GM21723 (cell line): ENCODE data around the gene BATF2.
A peak's percentile ranks its signal among the peaks of the same experiment; 100 is the strongest.
"Not testable (repeated sequence)": the region's sequence is repeated elsewhere in the genome, so short reads cannot be mapped to it uniquely, and the experiment has no call there.

ENCODE experiments used
- ATAC-seq: cut with Tn5 transposase; IDR thresholded peaks from one replicate; pipeline ENCODE4 v1.9.1; 2021; ENCODE audit warnings: mild to moderate bottlenecking, moderate library complexity; ENCODE audit not compliant: unreplicated experiment

Gene BATF2

DNA sequence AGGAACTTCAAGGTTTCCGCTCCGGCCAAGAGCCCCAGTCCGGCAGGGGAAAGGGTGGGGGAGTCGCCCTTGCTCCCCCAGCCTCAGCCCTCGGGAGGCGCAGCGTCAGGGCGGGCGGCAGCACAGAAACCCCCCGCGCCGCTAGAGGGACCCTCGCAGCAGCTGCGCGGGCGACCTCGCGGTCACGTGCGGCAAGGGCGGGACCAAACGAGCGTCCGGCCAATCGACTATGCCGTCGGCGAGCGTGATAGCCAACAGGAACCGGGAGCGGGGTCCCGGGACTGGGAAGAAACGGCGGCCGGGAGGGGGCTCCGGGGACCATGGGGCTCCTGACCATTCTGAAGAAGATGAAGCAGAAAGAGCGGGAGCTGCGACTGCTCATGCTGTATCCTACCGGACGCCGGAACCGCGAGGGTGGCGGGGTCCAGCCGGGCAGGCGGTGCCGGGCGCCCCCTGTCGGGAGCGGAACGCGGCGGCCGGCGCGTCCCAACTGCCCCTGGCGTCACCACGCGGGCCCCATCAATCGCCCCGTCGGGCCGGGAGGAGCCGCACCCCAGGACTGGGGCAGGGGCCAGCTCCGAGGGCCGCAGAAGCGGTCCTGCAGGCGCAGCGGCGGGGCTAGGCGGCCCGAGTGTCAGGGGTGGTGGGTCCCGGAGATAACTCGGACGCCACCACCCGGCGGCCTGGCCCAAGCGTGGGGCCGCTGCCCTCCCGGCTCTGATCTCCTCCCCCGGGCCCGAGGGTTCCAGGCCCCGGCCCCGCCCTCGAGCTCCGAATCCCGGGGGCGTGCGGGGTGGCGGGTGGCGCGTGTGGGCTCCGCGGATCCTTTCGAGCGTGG is 17.3 kb upstream of the BATF2 start, which contains the start of gene ARL2:
Gene ARL2 (plus strand): TSS at position 273 of the 838 bp plus-strand sequence. CDS start 48 bp downstream, at position 321.
- peak; percentile 64 for ATAC-seq

DNA sequence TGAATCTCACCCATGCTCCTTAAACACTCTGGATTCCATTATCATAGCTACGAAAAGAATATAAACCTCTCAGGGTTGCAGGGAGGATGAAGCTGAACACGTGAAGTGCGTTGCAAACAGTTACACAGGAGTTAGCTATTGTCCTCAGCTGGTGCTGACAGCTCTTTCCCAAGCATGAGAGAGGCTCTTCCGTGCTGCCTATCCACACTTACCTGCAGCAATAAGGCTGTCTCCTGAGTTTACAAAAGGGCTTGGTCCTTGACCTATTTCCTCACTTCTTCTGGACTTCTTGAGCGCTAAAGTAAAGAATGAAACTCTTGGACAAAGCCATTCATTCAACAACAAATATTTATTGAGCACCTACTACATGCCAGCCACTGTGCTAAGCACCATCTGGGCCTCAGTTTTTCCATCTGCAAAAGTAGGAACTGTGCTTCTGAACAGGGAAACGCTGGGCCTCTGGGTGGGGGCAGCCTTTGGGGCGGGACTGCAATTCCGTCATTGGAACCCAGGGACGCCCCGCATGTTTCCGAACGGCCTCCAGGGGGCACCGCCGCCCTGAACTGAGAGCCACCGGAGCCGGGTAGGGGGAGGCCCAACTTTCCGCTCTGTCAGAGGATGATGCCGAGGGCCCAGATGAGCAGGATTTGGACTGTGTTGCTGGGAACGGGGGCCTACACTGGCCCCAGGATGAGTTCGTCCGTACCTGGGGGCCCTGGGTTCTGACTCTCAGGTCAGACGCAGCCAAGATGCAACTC is 16.5 kb upstream of the BATF2 start:
- ATAC-seq, result peak; percentile 76

GRCh38 chr11:65008873-65009272 is 12.1 kb upstream of the BATF2 start:
- no peak for ATAC-seq

DNA sequence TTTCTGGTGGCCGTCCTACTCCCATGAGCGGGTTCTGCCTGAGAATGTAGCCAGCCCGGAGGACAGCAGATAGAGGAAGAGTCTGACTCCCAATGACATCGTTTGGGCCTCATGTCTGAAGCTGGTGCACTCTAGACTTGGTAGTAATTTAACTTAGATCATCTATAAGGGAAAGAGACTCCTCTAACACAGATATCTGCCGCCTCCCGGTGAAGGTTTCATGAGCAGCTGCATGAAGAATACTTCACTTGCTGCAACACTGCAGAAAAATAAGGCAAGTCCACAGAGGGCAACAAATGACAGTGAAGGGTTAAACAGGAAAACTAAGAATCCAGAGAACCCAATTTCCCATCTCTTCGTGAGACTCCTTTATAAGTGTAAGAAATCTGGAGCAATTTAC is 11.2 kb upstream of the BATF2 start:
- ATAC-seq, result no peak

DNA sequence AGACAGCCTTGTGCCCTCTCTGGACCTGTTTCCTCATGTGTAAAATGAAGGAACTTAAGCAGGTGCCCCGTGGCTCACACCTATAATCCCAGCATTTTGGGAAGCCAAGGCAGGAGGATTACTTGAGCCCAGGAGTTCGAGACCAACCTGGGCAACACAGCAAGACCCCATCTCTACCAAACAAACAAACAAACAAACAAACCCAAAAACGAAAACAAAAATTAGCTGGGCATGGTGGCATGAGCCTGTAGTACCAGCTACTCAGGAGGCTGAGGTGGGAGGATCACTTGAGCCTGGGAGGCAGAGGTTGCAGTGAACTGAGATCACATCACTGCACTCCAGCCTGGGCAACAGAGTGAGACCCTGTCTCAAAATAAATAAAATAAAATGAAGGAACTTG is 7.2 kb upstream of the BATF2 start:
- ATAC-seq, result not testable (repeated sequence)

DNA sequence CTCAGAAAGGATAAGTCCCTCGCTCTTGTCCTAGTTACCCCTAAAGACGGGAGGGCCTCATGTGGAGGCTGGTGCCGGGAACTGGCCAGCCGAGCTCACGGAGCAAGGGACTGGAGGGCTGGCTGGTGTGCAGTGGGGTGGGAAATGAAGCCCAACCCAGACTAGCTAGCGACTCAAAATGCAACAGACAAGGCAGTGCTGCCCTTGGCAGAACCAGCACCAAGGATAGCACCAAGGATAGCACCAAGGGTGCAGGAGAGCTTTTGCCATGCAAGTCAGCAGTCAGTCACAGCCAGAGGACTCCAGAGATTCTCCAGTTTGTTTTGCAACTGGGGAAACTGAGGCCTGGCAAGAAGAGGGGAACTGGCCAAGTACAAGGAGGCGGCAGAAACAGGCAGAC is 6.5 kb upstream of the BATF2 start:
- no peak for ATAC-seq

- ATAC-seq, result no peak
Measured at GRCh38 chr11:65002706-65003105, 5.9 kb upstream of the BATF2 start.

- no peak for ATAC-seq
Measured at GRCh38 chr11:64999478-64999877, 2.7 kb upstream of the BATF2 start.

GRCh38 chr11:64998690-64999431 is 2.1 kb upstream of the BATF2 start:
- no peak for ATAC-seq

GRCh38 chr11:64998141-64998540 is 1.4 kb upstream of the BATF2 start:
- no peak for ATAC-seq

- ATAC-seq, result no peak
Measured at GRCh38 chr11:64996327-64996709, 453 bp downstream of the BATF2 start.

GRCh38 chr11:64994318-64994717 is 2.5 kb downstream of the BATF2 start:
- ATAC-seq, result no peak

DNA sequence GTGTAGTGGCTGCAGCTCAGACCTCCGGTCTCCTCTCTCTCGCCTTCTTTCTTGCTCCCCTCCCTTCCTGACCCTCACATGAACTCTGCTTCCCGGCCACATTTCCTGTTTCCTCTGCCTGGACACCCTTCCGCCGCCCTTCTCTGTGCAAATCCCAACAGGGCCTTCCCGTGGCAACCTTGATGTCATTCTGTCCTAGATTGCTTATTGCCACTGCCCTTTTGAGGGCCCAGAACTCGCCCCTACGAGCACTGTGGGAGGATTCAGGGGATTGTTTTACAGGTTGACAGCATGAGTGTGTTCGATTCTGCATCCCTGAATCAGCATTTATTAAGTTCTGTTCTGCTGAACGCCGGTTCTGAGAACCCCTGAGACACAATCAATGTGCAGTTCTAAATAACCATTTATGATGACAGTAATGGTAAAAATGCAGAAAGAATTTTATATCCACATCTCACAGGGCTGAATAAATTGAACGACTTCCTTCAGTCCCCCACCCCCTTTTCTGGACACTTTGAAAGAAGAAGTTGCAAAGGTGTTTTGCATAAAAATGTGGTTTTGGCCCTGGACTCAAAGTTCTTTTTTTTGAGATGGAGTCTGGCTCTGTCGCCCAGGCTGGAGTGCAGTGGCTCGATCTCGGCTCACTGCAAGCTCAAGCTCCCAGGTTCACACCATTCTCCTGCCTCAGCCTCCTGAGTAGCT is 6.4 kb downstream of the BATF2 start:
- no peak for ATAC-seq

DNA sequence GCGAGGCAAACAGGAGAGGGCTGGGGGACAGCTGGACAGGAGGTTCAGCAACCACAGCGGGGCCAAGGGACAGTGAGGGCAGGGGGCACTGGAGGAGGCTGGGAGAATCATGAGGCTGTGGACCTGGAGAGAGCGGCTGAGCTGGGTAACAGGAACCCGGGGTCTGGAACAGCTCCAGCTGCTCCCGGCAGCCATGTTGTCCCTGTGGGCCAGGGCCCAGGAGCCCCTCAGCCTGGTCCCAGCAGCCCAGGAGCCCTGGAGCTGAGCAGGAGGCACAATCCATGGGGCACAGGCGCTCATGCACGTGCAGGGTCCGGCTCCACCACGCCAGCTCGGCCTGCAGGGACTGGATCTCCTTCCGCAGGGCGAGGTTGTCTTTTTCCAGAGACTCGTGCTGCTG is 7.4 kb downstream of the BATF2 start:
- no peak for ATAC-seq

DNA sequence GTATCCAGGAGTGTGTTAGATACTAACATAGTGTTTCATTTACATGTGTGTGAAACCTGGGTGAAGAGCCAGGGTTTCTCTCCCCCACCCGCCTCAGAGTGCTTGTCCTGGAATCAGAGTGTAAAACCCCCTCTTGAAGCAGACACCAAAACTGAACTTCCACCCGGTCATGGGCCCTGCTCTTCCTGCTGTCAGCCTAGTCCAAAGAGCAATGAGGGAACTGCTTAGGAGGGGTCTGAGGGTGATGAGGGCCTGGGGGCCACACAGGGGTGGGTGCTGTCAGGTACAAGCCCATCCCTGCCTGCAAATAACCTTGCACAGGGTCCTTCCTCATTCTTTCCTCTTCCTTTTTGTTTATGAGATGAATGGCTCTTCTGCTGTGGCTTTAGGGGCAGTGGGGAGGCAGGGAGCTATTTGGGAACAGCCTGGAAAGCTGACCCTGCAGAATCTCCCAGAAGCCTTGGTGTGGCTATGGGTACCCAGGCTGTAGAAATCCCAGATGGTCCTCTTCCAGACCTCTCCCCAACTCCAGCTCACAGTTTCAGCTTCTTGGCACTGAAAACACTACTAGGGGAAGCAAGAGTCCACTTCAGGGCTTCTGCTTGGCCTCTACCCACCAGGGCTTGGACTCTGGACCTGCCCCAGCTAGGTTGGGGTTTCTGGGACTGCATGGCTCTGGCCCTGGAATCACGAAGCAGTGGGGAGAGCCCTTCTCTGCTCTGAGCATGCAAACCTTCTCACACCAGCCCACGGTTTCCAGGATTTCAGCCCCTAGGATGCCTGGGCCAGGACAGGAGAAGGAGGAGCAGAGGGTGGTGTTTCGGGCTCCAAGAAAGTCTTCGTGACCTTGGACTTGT is 8.5 kb downstream of the BATF2 start:
- ATAC-seq, result no peak

GRCh38 chr11:64983339-64983738 is 13.4 kb downstream of the BATF2 start:
- ATAC-seq, result not testable (repeated sequence)

- no peak for ATAC-seq
Measured at GRCh38 chr11:64976651-64977050, 20.1 kb downstream of the BATF2 start.

GRCh38 chr11:64974124-64974523 is 22.6 kb downstream of the BATF2 start:
- ATAC-seq, result no peak

DNA sequence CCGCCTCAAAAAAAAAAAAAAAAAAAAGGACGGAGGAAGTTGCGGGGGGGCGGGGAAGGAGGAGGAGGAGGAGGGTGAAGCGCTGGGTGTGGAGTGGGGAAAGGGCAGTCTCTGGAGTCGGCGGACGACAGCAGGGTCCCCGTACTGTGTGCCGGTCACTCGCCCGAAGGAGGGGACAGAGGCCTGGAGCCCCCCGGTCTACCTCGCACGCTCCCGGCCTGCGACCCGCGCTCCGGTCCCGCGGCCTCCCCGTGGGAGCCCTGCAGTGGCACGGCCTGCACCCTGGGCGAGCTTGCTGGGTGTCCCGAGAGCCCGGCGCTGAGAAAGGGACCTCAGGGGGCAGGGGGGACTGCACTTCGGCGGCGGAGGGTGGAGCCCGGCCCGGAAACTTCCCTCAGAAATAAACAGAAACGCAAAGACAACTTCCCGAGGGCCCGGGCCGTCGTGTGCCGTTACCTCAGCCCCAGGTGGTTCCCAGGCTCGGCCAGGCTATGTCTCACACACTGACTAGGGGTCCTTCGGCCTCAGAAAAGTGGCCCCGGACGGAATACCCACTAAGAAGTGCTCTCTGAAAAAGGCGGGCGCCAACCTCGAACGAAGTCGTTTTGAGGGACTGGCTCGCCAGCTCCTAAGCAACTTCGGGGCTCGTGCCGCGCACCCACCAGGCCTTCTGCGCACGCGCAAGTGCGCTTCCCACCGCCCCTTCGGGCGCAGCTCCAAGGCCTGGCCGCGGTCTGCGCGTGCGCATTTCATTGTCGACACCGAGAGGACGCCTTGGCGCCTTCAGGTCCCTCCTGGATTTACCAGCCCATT is 25.1 kb downstream of the BATF2 start, which contains the start of gene MAJIN:
Gene MAJIN (minus strand): TSS at position 688 of the 813 bp plus-strand sequence. CDS start 12,703 bp downstream, outside the sequence.
- ATAC-seq, result no peak
